GM21619 (cell line): Measurements from ENCODE around the gene ANKRD60.

ENCODE experiments used
- ATAC-seq: cut with Tn5 transposase; IDR thresholded peaks from one replicate; pipeline ENCODE4 v1.9.1; 2021; ENCODE audit not compliant: unreplicated experiment

The ANKRD60 gene

GRCh38 chr20:58196402-58197184, 31.9 kb downstream of the ANKRD60 start:
- ATAC-seq, result no peak

- no peak for ATAC-seq
These were observed 33.4 kb downstream of the ANKRD60 start for GRCh38 chr20:58195047-58195446.

- ATAC-seq, result no peak
These were observed 34.2 kb downstream of the ANKRD60 start for GRCh38 chr20:58194175-58194791.

GRCh38 chr20:58192567-58192966, 35.9 kb downstream of the ANKRD60 start:
- no peak for ATAC-seq

- no peak for ATAC-seq
These were observed 36.4 kb downstream of the ANKRD60 start for GRCh38 chr20:58192065-58192464.

- ATAC-seq, result no peak
These were observed 39.9 kb downstream of the ANKRD60 start for GRCh38 chr20:58188527-58188926.

- no peak for ATAC-seq
These were observed 43.5 kb downstream of the ANKRD60 start for GRCh38 chr20:58184984-58185383.

- no peak for ATAC-seq
These were observed 44.4 kb downstream of the ANKRD60 start for GRCh38 chr20:58184063-58184462.

GRCh38 chr20:58182521-58183140, 45.8 kb downstream of the ANKRD60 start:
- no peak for ATAC-seq

- no peak for ATAC-seq
These were observed 48.9 kb downstream of the ANKRD60 start for GRCh38 chr20:58179432-58180099.

- no peak for ATAC-seq
These were observed 49.4 kb downstream of the ANKRD60 start for GRCh38 chr20:58179083-58179431.

GRCh38 chr20:58177799-58178198, 50.7 kb downstream of the ANKRD60 start:
- ATAC-seq, result no peak

GRCh38 chr20:58175836-58176235, 52.6 kb downstream of the ANKRD60 start:
- no peak for ATAC-seq

- no peak for ATAC-seq
These were observed 53.0 kb downstream of the ANKRD60 start for GRCh38 chr20:58175425-58175824.

GRCh38 chr20:58174708-58175280, 53.7 kb downstream of the ANKRD60 start:
- ATAC-seq, result no peak

- ATAC-seq, result no peak
These were observed 54.3 kb downstream of the ANKRD60 start for GRCh38 chr20:58173930-58174707.

GRCh38 chr20:58173091-58173490, 55.4 kb downstream of the ANKRD60 start:
- no peak for ATAC-seq

- ATAC-seq, result no peak
These were observed 56.5 kb downstream of the ANKRD60 start for GRCh38 chr20:58171796-58172425.

- ATAC-seq, result no peak
These were observed 59.0 kb downstream of the ANKRD60 start for GRCh38 chr20:58169450-58169849.

GRCh38 chr20:58168843-58169242, 59.6 kb downstream of the ANKRD60 start:
- ATAC-seq, result no peak
